ENCODE data around the gene PCSK7. TPM values are rescaled to one million over a fixed set of nuclear protein-coding genes. Genes with fewer than 3 reads are reported as not detected.
A peak's percentile ranks its signal among the peaks of the same experiment; 100 is the strongest.
"Not testable (repeated sequence)": the region's sequence is repeated elsewhere in the genome, so short reads cannot be mapped to it uniquely, and the experiment has no call there.

Gene PCSK7
- total RNA-seq, 2 experiments from 2014 or later, result 121 to 140 TPM

DNA sequence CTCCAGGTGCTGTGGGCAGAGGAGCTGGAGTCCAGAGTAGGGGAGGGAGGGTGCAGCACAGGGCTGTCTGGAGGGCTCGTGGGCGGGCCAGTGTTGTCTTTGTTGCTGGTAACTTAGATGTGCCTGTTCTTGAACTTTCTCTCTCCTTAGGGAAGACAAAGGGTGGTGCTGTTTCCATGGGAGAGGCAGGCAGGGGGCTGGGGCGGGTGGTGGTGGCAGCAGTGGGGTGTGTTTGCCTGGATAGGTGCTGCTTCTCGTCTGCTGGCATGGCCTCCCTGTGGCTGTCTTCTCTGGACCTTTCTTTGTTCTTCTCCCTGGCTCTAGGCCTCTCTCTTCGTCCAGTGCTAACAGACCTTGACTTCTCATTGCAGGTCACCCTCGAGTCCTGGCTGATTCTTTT lies 44.9 kb downstream of the PCSK7 start:
- no peak for DNase-seq
- Mint-ChIP-seq H3K9me3 (ENCODE audit: low read depth) (no peaks in the 10 kb centered on the region), H3K27me3 (no peaks in the 10 kb centered on the region), H3K4me3 (no peak overlapping the region), H3K4me1 (no peaks in the 10 kb centered on the region), H3K27ac (no peak overlapping the region), H3K36me3 (no peaks in the 10 kb centered on the region)
- CTCF ChIA-PET, result no interaction called here
- no peak for ATAC-seq

DNA sequence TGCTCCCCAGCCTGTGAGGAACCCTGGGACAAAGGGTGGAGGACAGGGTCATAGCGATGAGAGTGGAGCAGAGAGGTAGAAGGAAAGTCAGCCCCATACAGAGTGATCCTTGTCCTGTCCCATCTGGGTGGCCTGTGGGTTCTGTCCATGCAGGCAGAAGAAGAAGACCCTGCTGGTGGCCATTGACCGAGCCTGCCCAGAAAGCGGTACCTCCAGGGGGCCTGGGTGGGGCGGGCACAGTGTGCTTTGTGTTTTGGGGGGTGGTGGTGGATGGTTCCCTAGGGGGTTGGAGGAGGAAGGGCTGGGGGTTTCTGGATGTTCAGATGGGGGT lies 45.5 kb downstream of the PCSK7 start:
- no peak overlapping the region for H3K27ac Mint-ChIP-seq
- ATAC-seq, result no peak

DNA sequence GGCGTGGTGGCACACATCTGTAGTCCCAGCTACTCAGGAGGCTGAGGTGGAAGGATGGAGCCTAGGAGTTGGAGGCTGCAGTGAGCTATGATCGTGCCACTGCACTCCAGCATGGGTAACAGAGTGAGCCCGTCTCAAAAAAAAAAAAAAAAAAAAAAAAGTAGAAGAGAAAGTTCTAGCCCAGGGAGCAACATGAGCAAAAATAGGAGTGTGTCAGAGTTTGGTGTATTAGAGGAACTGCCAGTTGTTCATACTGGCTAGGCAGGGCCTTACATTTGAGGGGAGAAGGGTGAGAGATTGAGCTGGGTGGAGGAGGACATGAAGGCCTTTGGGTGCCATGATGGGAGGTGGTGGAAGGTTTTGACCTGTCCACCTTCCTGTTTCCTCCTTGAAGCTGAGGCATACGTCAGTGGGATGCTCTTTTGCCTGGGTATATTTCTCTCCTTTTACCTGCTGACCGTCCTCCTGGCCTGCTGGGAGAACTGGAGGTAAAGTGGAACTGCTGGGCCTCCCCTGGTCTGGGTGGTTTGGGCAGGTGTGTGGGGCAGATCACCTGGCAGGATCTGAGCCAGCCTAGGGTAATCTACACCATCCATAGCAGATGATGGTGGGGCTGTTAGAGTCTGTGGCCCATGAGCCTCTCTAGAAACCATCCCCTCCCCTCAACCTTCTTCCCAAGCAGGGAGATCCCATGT lies 46.0 kb downstream of the PCSK7 start:
- Mint-ChIP-seq H3K4me3 (no peak overlapping the region), H3K9me3 (ENCODE audit: low read depth) (no peaks in the 10 kb centered on the region), H3K36me3 (no peaks in the 10 kb centered on the region), H3K27me3 (no peaks in the 10 kb centered on the region), H3K27ac (no peak overlapping the region), H3K4me1 (peaks cover 4% of the 10 kb centered on the region)
- ATAC-seq, result no peak
- CTCF ChIA-PET, result interaction anchor here (0.7 kb wide), 1 partner anchor 80 kb away, joined by 3 read pairs; no protein-coding TSS in a partner anchor
- no peak for DNase-seq

More for the DNA sequence above, 45.5 kb downstream of the PCSK7 start:
- Mint-ChIP-seq H3K9me3 (ENCODE audit: low read depth) (no peaks in the 10 kb centered on the region), H3K27me3 (no peaks in the 10 kb centered on the region), H3K4me1 (no peaks in the 10 kb centered on the region), H3K36me3 (no peaks in the 10 kb centered on the region), H3K4me3 (no peak overlapping the region)
- DNase-seq, result no peak
- CTCF ChIA-PET, result no interaction called here

DNA sequence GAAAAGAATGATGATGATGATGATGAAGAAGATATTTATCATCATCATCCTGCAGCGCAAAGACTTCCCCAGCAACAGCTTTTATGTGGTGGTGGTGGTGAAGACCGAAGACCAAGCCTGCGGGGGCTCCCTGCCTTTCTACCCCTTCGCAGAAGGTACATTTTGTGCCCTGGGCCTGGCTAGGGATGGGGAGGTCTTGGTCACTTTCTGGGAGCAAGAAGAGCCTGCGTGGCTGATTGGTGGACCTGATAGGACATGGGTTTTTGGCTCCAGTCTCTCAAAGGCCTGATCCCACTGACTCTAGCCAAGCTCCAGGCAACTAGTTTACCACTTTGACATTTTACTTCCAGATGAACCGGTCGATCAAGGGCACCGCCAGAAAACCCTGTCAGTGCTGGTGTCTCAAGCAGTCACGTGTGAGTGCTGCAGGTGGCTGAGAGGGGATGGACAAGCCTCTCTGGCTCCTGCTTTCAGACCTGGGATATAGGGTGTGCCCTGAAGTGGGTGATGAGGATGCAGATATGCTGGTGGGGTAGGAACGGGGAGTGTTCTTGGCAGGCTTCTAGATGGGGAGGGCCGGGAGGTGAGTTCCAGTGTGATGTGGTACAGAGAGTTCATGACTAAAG lies 48.0 kb downstream of the PCSK7 start:
- H3K4me1 Mint-ChIP-seq, result peaks cover 21% of the 10 kb centered on the region
- H3K27ac Mint-ChIP-seq, result no peak overlapping the region
- H3K4me3 Mint-ChIP-seq, result no peak overlapping the region
- no peak for ATAC-seq
- H3K36me3 Mint-ChIP-seq, result no peaks in the 10 kb centered on the region
- H3K9me3 Mint-ChIP-seq (ENCODE audit: low read depth), result no peaks in the 10 kb centered on the region
- CTCF ChIA-PET, result interaction anchor here (0.8 kb wide), 1 partner anchor 39 kb away, joined by 3 read pairs; no protein-coding TSS in a partner anchor
- H3K27me3 Mint-ChIP-seq, result no peaks in the 10 kb centered on the region
- peak; percentile 36 for DNase-seq

DNA sequence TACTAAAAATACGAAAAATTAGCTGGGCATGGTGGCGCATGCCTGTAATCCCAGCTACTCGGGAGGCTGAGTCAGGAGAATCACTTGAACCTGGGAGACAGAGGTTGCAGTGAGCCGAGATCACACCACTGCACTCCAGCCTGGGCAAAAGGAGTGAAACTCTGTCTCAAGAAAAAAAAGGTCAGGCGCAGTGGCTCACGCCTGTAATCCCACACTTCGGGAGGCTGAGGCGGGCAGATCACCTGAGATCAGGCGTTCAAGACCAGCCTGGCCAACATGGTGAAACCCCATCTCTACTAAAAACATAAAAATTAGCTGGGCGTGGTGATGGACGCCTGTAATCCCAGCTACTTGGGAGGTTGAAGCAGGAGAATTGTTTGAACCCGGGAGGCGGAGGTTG lies 48.7 kb downstream of the PCSK7 start:
- not testable (repeated sequence) for H3K36me3 Mint-ChIP-seq; ATAC-seq; H3K27me3 Mint-ChIP-seq; H3K27ac Mint-ChIP-seq; H3K9me3 Mint-ChIP-seq (ENCODE audit: low read depth); H3K4me3 Mint-ChIP-seq
- H3K4me1 Mint-ChIP-seq, result peaks cover 24% of the 10 kb centered on the region
- CTCF ChIA-PET, result interaction anchor here (1.9 kb wide), 1 partner anchor 8 kb away, joined by 5 read pairs; no protein-coding TSS in a partner anchor
- peak; percentile 12 for DNase-seq

GRCh38 chr11:117182551-117182935 lies 49.3 kb downstream of the PCSK7 start:
- ATAC-seq (no peak), DNase-seq (no peak)
- H3K36me3 Mint-ChIP-seq, result no peaks in the 10 kb centered on the region
- no peak overlapping the region for H3K4me3 Mint-ChIP-seq
- no peaks in the 10 kb centered on the region for H3K9me3 Mint-ChIP-seq (ENCODE audit: low read depth)
- H3K27ac Mint-ChIP-seq, result no peak overlapping the region
- peaks cover 30% of the 10 kb centered on the region for H3K4me1 Mint-ChIP-seq
- CTCF ChIA-PET, result interaction anchor here (1.2 to 5.4 kb wide), 4 partner anchors 9 to 46 kb away, joined by 4 to 108 read pairs (median 8); partner anchors contain the start of genes PCSK7 and RNF214
- no peaks in the 10 kb centered on the region for H3K27me3 Mint-ChIP-seq

DNA sequence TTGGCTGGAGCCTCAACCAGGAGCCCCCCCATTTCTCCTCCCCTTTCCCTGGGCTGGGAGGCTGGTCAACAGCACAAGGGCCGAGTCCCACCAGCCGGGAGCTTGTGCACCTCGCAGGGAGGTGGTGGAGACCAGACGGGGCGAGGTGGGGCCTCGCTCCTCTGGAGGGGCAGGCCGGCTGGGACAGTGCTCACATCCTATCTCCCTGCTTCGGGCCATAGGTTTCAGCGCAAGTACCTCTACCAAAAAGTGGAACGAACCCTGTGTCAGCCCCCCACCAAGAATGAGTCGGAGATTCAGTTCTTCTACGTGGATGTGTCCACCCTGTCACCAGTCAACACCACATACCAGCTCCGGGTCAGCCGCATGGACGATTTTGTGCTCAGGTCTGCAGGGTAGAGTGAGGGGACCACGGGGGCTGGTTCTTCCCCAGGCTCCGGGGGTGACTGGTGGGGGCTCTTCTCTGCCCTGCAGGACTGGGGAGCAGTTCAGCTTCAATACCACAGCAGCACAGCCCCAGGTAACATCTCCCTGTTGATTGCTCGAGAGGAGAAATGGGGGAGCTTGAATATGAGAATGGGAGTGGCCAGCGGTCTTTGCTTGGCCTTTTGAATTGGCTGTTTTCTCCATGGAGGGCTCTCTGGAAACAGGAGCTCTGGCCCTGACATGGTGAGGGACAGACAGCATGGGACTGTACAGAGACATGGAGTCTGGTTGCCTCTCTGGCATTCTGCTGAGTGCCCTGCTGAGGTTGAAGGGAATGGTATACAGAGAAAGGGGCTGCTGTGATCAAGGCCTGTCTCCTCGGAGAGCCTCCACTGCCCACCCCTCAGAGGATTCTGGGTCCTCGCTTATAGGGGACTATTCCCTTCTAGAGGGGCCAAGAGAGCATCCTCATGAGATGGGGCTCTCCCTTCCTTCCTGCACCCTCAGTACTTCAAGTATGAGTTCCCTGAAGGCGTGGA lies 50.0 kb downstream of the PCSK7 start:
- peaks cover 30% of the 10 kb centered on the region for H3K4me1 Mint-ChIP-seq

GRCh38 chr11:117180661-117181585 lies 51.0 kb downstream of the PCSK7 start:
- Mint-ChIP-seq H3K9me3 (ENCODE audit: low read depth) (no peaks in the 10 kb centered on the region), H3K27ac (no peak overlapping the region), H3K27me3 (no peaks in the 10 kb centered on the region), H3K36me3 (no peaks in the 10 kb centered on the region), H3K4me3 (peak overlapping the region; percentile 21), H3K4me1 (peaks cover 30% of the 10 kb centered on the region)
- CTCF ChIA-PET, result interaction anchor here (0.9 to 5.4 kb wide), 12 partner anchors 9 to 326 kb away, joined by 3 to 108 read pairs (median 4); partner anchors contain the start of genes PAFAH1B2, PCSK7 and RNF214
- no peak for ATAC-seq
- peak; percentile 78 for DNase-seq

More for the DNA sequence above, 50.0 kb downstream of the PCSK7 start:
- H3K4me3 Mint-ChIP-seq, result no peak overlapping the region
- no peaks in the 10 kb centered on the region for H3K9me3 Mint-ChIP-seq (ENCODE audit: low read depth)
- CTCF ChIA-PET, result interaction anchor here (1.2 to 5.4 kb wide), 5 partner anchors 9 to 47 kb away, joined by 4 to 108 read pairs (median 7); partner anchors contain the start of genes PCSK7 and RNF214
- no peaks in the 10 kb centered on the region for H3K27me3 Mint-ChIP-seq
- DNase-seq (peak; percentile 37), ATAC-seq (no peak)
- H3K27ac Mint-ChIP-seq, result no peak overlapping the region
- H3K36me3 Mint-ChIP-seq, result no peaks in the 10 kb centered on the region

DNA sequence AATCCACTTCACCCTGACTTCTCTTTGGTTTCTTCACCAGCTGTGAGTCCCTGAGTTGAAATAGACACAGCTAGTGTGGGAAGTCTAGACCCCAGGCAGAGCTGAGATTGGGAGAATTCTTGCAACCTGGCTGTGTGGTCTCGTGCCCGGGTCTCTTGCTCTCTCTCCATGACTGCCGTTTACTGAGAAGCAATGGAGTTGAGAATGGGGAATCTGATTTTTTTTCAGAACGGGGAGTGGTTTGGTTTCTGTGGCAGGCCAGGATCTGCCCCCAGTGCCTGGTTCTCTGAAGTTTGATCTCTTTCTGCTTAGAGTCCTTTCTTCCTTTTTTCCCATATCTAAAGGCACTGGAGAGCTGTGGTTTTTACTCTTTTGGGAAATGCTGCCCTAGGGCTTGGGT lies 51.9 kb downstream of the PCSK7 start:
- no peaks in the 10 kb centered on the region for H3K36me3 Mint-ChIP-seq
- H3K9me3 Mint-ChIP-seq (ENCODE audit: low read depth), result no peaks in the 10 kb centered on the region
- H3K4me1 Mint-ChIP-seq, result peaks cover 30% of the 10 kb centered on the region
- no peak for ATAC-seq
- CTCF ChIA-PET, result interaction anchor here (0.7 to 5.4 kb wide), 13 partner anchors 8 to 447 kb away, joined by 3 to 108 read pairs (median 4); partner anchors contain the start of genes PAFAH1B2, PCSK7 and RNF214
- peak; percentile 38 for DNase-seq
- H3K4me3 Mint-ChIP-seq, result peak overlapping the region; percentile 90
- H3K27ac Mint-ChIP-seq, result peak overlapping the region; percentile 82
- no peaks in the 10 kb centered on the region for H3K27me3 Mint-ChIP-seq

GRCh38 chr11:117179048-117179999 lies 52.5 kb downstream of the PCSK7 start:
- H3K4me3 Mint-ChIP-seq, result peak overlapping the region; percentile 90
- H3K9me3 Mint-ChIP-seq (ENCODE audit: low read depth), result no peaks in the 10 kb centered on the region
- peak; percentile 53 for ATAC-seq
- H3K4me1 Mint-ChIP-seq, result peaks cover 30% of the 10 kb centered on the region
- CTCF ChIA-PET, result interaction anchor here (0.7 to 5.4 kb wide), 15 partner anchors 12 to 447 kb away, joined by 3 to 108 read pairs (median 4); partner anchors contain the start of genes APOA5, PAFAH1B2, PCSK7 and RNF214
- H3K27me3 Mint-ChIP-seq, result no peaks in the 10 kb centered on the region
- H3K27ac Mint-ChIP-seq, result peak overlapping the region; percentile 82
- DNase-seq, result peak; percentile 71
- H3K36me3 Mint-ChIP-seq, result no peaks in the 10 kb centered on the region

DNA sequence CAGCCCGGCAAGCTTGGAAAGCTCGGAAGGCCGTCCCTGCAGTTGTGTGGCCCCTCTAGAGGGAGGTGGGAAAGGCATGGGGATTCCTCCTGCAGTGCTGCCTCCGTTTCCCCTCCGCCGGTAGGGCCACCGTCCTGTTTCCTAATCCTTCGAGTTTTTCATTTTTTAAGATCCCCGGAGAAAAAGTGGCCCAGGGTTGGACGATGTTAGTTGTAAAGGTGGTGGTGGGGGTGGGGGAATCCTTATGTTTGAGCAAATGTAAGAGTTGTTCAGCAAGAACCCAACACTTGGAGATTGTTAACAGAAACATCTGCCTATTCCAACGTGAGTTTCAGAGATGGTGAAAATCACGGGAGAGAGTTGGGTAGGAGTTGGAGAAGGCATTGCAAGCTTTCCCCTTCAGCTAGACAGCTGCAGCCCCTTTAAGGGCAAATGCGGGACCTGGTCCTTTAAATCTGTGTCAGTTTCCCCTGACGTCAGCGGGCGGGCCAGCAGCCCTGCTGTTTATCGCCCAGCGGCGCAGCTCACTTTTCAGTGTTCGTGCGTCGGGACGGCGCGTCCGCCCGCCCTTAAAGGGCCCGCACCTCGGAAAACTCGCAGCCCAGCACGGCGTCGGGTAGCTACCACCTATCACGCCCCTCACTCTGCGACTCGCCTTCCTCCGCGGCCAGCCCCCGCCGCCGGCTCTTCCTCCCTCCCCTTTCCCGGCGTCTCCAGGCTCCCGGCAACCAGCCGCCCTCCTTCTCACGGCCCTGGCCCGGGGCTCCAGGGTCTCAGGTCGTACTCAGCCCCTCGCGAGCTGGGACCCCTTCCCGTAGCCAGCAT lies 53.5 kb downstream of the PCSK7 start, which contains the start of gene SIDT2:
TSS of gene SIDT2 (plus strand) at position 534 of the 825 bp plus-strand sequence. CDS start 521 bp downstream, outside the sequence.
- DNase-seq (peak; percentile 95), ATAC-seq (peak; percentile 96)
- Mint-ChIP-seq H3K27me3 (no peaks in the 10 kb centered on the region), H3K27ac (peak within 1 kb of the TSS; percentile 85), H3K9me3 (ENCODE audit: low read depth) (no peaks in the 10 kb centered on the region), H3K4me1 (peaks cover 33% of the 10 kb centered on the region), H3K36me3 (no peaks in the 10 kb centered on the region), H3K4me3 (peak within 1 kb of the TSS; percentile 90)
- CTCF ChIA-PET, result interaction anchor here (0.7 to 5.4 kb wide), 8 partner anchors 8 to 395 kb away, joined by 3 to 108 read pairs (median 4); partner anchors contain the start of genes APOA5, PAFAH1B2, PCSK7 and RNF214
